Measurements from ENCODE around the gene ARL13B.
"Not testable (repeated sequence)": the region's sequence is repeated elsewhere in the genome, so short reads cannot be mapped to it uniquely, and the experiment has no call there.

Gene ARL13B

DNA sequence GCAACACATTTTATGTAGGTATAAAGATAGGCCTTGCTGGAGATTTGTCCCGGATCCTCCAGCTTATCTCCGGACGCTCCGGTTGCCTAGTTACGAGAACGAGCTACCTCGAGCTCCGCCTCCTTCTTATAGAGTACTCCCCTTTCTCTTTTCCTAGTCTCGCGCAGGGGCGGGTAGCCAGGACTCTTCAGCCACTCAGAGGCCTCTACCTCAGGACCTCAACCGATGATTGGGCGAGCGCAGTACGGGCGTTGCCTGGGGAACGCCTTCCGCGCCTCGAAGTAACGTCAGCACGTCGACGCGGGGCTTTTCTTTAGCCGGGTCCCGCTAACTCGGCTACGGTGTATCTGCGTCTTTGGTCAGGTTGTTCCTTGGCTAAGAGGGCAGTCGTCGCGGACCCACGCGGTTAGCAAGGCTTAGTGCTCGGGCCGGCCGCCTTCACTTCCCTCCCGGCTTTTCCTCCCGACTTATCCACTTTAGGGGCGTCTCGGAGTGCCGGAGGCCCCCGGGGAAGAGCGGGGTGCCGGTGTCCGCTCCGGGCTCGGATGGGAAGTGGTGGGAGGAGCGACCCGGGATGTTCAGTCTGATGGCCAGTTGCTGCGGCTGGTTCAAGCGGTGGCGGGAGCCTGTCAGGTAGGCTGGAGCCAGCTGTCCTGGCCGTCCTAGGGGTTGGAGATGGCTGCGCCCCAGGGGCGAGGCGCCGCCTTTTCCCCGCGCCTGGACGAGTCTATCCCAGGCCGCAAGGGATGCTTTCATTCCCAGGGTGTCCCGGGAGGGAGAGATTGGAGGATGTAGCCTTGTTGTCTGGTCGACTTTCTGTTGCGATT, at the start of gene ARL13B:
Gene ARL13B, plus strand, starts transcription at position 306 of the 827 bp plus-strand sequence. Its CDS starts 269 bp downstream, at position 575.
- peak; percentile 94 to 95 for DNase-seq (ENCODE audit: low read depth in 2 of 2)

DNA sequence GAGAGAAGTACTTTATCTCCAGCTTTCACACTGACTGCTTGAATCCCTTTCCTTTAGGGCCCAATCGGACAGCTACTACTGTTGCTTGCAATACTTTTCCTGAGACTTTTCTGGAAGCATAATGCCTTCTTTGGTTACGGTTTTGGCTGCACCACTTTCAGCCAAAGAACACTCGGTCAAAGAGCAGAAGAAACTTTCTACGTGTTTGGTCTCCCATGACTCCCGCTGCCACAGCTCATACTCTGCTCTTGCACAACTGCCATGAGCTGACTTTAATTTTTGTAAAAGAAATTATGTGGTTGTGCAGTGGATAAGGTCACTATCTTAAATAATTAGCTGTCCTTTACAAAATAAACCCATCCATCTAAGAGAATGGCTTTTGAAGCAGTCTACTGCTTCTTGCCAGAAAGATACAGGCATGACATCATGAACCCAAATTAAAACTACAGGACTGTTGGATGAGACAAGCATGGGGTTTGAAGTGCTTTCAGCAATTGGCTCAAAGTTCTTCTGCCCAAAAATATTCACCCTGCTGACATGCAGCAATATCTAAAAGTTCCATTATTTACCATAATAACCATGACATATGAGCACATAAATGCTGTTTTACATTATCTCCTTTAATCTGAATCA, 48.2 kb upstream of the ARL13B start:
- DNase-seq (ENCODE audit: low read depth in 2 of 2), result no peak

DNA sequence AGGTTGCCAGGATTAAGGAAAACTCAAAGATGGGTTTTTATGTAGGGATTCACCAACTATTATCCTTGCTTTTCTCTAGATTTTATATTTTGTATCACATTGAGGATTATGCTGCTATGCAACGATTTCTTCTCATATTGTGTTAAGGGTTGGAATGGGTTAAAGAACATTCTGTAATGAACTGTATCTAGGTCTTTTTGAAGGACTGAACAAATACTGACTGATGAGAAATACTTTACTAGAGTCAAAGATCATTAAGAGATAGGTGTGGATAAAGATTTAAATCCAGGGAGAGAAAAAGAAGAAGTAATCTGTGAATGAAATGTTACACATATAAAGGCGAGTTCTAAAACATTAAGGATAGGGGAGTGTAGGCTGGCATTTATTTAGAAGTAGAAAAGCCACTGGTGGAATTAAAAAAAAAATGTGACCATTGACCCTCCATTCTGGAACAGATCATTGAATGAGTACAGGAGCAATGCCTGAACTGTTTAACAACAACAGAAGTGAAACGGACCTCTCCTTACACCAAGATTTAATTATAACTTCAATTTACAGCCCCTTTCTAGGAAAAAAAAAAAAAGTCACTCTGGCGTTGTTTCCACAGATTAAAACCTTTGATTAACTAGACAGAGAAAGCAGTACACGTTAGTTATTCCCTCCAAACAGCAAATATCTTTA, 45.4 kb upstream of the ARL13B start:
- no peak for DNase-seq (ENCODE audit: low read depth in 2 of 2)

DNA sequence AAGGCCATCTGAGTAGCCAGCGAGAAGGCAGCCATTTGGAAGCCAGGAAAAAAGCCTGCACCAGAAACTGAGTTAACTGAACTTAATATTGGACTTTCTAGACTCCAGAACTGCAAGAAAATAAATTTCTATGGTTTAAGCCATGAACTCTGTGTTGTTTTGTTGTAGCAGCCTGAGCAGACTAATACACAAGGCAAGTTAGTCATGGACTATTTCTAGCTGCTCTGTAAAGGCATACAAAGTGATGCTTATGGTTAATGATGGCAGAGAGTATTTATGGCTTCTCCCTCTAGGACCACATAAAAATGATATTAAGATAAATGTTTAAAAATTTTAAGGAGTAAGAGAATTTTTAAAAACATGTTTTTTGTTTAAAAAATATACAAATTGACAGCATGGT, 43.4 kb upstream of the ARL13B start:
- no peak for DNase-seq (ENCODE audit: low read depth in 2 of 2)

DNA sequence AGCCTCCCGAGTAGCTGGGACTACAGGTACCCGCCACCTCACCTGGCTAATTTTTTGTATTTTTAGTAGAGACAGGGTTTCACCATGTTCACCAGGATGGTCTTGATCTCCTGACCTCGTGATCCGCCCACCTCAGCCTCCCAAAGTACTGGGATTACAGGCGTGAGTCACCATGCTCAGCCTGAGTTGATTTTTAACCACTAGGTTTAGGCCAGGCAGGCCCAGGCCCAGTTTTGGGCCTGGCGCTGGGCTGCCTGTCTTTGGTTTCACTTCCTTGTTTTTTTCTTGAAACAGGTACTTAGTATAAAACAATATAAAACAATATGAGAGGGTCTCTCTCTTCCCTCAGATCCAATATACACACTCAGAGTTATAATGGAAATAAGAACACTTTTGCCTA, 42.5 kb upstream of the ARL13B start:
- not testable (repeated sequence) for DNase-seq (ENCODE audit: low read depth in 2 of 2)

DNA sequence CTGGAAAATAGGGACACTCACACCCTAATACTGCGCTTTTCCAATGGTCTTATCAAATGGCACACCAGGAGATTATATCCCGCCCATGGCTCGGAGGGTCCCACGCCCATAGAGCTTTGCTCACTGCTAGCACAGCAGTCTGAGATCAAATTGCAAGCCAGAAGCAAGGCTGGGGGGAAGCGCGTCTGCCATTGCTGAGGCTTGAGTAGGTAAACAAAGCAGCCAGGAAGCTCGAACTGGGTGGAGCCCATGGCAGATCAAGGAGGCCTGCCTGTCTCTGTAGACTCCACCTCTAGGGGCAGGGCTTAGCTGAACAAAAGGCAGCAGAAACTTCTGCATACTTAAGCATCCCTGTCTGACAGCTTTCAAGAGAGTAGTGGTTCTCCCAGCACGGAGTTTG, 30.0 kb upstream of the ARL13B start:
- not testable (repeated sequence) for DNase-seq (ENCODE audit: low read depth in 2 of 2)

DNA sequence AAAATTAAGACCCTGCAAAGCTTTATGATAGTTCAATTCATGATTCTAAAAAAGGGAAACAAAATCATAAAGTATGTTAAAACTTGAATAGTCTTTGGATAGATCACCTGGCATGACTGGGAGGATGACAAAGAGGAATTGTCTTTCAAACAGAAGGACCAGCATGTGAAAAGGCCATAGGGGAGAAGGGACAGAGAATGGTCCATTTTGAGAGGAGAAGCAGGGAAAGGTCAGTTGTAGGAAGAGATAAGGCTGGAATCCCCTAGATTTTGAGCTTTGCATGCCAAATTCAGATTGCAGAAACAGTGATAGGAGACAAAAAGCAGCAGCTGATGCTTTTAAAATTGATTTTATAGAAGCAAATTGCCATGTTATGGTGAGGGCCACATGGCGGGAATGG, 18.9 kb upstream of the ARL13B start:
- DNase-seq (ENCODE audit: low read depth in 2 of 2), result no peak

DNA sequence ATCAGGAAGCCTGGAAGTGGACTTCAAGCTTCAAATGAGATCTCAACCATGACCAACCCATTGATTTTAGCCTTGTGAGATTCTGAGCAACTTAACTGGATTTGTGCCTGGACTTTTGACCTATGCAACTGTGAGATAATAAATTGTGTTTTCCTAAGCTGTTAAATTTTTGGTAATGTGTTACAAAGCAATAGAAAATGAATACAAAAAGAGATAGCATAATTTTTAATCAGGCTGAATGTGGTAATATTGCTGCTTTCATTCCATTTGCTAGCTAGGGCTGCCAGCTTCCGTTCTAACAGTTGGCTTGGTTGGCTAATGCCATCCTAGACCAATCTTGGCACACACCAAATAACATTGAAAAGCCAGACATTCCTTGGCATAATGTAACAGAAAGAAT, 18.5 kb upstream of the ARL13B start:
- no peak for DNase-seq (ENCODE audit: low read depth in 2 of 2)

DNA sequence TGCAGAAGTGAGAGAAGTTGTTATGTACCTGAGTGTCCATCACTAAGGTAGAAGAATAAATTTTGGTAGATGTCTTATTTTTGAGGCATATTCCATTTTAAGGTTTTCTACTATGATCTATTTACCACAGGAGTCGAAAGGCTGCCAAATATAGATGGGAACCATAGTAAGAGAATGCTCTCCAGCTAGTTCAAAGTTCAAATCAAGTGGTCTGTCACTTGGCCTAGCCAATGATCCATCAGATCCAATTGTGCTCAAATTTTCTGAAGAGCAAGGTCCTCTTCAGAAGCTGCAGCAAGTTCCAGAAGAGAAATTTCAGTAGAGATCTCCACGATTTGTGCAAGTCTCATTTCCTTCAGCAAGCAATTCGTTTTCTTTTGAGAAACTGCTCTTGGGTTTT, 17.2 kb upstream of the ARL13B start:
- no peak for DNase-seq (ENCODE audit: low read depth in 2 of 2)

DNA sequence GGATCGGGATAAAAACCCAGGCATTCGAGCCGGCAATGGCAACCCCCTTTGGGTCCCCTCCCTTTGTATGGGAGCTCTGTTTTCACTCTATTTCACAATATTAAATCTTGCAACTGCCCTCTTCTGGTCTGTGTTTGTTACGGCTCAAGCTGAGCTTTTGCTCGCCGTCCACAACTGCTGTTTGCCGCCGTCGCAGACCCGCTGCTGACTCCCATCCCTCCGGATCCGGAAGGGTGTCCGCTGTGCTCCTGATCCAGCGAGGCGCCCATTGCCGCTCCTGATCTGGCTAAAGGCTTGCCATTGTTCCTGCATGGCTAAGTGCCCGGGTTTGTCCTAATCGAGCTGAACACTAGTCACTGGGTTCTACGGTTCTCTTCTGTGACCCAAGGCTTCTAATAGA, 14.8 kb upstream of the ARL13B start:
- not testable (repeated sequence) for DNase-seq (ENCODE audit: low read depth in 2 of 2)

DNA sequence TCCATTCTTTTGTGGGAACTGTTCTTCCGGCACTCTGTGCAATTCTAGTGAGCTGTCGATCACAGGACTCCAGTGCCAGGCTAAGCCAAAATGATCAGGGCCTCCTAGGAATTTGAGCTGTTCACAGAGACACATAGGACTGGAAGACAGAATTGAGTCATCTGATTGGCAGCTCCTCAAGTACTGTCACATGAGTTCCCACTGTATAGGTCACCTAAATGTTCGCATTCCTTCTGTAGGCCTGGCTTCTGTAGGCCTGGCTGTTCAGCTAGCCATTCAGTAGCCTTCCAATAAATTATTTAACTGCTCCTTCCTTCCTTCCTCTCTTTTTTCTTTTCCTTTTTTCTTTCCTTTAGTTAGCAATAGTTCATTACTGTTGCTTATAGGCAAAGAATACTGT, 10.5 kb upstream of the ARL13B start:
- no peak for DNase-seq (ENCODE audit: low read depth in 2 of 2)

DNA sequence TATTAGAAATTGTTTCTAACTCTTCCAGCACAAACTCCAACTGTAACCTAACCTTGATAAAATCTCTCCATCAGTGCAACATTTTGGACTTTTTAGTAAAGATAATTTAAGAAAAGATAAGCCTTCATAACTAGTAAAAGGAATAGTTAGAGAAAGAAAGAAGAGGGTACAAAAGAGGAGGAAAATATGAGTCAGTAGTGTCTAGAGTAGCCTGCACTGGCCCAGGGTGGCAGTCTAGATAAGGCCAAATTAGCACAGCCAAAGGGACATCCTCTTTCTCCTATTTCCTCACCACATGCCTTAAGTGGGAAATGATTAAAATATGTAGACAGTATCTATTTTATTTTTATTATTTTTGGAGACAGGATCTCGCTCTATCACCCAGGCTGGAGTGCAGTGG, 10.0 kb upstream of the ARL13B start:
- DNase-seq (ENCODE audit: low read depth in 2 of 2), result no peak

DNA sequence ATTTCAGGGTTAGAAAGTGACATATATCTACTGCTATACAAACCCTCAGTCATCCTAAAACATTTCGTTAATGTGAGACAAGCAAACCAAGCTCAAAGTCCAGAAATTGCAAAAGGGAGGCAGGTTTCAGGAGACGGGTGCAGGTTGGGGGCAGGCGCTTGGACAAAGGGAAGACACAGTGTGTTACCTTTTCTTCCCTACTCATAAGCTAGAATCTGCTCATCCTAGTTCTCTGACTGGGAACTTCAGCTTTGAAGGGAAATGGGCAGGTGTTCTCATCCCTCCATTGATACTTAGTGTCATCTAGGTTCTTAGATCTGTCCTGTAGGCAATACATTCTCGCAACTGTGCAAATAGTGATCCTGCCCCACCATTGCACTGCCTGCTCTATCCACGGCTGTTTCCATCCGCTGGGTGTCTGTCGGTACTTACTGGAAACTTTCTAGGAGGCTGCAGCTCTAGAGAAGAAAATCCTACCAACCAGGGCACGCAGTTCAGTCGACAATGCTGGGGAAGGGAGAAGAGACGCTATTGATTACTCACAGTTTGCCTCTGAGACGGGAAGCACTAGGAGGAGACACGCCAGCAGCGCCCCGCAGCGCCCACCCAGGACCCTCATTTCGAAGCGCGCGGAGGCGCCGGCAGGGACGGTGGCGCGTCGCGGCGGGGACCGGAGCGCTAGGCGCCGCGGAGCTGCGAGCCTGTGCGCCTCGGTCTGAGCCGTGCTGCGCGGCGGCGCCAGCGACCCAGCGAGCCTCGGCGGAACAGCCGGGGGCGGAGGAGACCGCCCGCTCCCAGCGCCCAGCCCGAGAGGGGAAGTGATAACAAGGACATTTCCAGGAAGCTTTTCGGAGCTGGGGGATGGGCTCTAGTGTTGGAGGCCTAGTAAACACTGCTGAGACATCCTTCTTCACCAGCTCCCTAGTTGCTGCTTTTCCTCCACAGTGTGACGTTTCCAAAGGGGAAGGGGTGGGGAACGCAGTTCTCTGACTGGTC, 6.5 kb upstream of the ARL13B start, which contains the start of gene PROS1:
Gene PROS1, minus strand, starts transcription at position 766 of the 996 bp plus-strand sequence. Its CDS starts 147 bp downstream, at position 619.
- peak; percentile 44 to 47 for DNase-seq (ENCODE audit: low read depth in 2 of 2)

DNA sequence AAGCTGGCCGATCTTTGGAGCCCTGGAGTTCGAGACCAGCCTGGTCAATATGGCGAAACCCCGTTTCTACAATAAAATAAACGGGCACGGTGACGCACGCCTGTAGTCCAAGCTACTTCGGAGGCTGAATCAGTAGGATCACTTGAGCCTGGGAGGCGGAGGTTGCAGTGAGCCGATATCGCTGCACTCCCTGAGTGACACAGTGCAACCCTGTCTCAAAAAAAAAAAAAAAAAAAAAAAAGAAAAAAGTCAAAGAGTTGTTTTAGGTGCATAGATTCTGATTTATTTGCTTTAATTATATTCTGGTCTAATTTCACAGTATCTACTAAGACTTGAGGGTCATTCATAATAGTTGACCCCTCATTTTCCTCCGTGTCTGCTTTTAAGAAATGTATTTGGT, 1.7 kb downstream of the ARL13B start:
- DNase-seq (ENCODE audit: low read depth in 2 of 2), result no peak

DNA sequence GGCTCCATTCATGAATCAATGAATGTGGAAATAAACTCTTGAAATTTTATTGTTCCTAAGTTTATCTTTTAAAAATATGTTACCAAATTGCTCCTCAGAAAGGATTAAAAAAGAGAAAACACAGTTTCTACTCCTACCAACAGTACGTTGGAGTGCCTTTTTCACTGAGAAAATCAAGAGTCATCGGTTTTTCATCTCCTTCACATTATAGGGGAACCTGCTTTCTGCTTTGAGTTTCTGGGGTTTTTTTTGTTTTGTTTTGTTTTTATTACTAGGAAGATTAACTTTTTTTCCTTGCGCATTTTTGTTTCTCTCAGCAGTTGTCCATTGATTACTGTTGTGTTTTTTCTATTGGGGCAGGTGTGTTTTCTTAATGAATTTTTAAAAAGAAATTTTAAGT, 3.5 kb downstream of the ARL13B start:
- no peak for DNase-seq (ENCODE audit: low read depth in 2 of 2)

DNA sequence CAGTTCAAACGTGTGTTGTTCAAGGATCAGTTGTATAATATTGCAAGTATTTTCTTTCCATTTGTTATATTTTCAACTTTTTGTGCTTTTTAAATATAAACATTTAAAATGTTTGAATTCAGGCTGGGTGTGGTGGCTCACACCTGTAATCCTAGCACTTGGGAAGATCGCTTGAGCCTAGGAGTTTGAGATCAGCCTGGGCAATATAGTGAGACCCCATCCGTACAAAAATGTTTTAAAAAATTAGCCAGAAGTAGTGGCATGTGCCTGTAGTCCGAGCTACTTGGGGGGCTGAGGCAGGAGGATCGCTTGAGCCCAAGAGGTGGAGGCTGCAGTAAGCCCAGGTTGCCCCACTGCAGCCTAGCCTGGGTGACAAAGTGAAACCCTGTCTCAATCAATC, 4.7 kb downstream of the ARL13B start:
- no peak for DNase-seq (ENCODE audit: low read depth in 2 of 2)

DNA sequence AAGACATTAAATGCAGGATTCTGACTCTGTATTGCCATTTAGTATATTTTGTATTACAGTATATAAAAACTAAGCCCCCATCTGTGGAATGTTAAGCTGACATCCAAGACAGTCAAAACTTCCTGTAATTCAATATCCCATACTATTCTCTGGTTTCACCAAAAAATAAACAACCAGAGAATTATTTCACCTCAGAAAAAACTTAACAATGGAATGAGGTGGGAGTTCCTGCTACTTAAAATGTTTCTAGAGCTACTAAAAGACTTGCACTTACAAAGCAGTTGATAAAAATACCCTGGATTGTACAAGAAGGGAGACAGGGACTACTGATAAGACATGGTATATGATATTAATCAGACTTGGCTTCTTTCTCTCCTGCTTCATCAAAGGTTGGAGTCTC, 8.3 kb downstream of the ARL13B start:
- DNase-seq (ENCODE audit: low read depth in 2 of 2), result no peak

DNA sequence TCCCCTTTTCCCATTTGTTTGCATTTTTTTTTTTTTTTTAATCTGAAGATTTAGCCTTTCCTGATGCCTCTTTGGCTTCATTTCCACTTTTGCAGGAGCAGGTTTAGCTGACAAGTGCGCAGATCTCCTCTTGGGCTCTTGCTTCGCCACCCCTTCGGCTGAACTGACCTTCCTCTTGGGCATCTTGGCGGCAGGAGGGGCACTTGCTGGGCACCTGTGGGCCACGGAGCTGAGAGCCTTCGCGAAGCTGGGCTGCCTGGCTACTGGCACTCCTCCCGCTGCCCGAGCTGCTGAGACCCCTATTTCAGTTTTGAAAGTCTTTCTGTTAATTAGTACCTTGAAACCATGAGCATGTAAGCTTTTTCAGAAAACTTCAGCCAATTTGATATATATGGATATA, 8.8 kb downstream of the ARL13B start:
- no peak for DNase-seq (ENCODE audit: low read depth in 2 of 2)

DNA sequence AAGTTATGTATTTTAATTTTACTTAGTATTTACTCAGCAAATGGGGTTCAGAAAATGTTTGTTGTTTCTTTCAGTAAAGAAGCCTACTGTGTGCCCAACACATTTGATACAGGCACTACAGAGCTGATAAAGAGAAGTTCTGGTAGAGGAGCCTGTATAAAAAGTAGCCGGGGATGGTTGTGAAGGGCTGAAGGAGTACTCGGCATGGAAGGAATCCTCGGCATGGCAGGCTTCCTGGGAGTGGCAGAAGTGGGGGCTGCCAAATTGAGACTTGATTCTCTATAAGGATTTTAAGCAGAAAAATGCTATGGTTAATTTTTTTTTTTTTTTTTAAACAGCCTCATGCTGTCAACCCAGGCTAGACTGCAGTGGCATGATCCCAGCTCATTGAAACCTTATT, 9.3 kb downstream of the ARL13B start:
- DNase-seq (ENCODE audit: low read depth in 2 of 2), result no peak

DNA sequence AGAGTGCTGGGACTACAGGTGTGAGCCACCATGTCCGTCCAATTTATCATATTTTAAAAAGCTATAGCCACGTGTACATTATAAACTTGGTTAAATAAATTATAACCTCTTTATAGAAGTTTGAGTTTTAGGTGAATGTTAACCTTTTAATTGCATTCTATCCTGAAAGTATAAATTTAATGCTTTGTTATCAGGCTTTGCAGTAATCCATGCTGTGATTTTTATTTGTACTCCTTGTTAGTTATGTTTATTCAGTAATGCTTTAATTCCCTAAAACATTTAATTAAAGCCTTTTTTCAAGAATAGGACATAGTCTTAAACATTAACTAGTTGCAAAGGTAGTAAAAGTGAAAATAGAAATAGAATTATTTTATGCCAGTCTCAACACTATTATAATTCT, 11.7 kb downstream of the ARL13B start:
- DNase-seq (ENCODE audit: low read depth in 2 of 2), result no peak

DNA sequence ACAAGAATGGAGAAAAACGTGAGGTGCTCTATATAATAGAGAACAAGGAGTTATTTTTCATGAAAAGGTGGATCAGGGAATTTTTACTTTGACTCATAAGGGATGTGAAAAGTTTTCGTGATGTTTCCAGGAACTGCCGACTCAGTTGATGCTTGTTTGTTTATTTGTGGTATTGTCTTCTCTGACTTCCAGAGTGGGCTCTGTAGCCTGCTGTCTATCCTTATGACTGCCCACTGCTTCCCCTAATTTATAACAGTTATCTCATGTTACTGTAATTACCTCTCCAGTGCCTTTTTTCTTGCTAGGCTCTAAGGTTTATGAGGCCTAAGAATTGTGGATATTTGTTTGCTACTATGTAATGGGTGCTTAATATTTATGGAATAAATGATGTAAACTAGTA, 12.3 kb downstream of the ARL13B start:
- DNase-seq (ENCODE audit: low read depth in 2 of 2), result no peak

DNA sequence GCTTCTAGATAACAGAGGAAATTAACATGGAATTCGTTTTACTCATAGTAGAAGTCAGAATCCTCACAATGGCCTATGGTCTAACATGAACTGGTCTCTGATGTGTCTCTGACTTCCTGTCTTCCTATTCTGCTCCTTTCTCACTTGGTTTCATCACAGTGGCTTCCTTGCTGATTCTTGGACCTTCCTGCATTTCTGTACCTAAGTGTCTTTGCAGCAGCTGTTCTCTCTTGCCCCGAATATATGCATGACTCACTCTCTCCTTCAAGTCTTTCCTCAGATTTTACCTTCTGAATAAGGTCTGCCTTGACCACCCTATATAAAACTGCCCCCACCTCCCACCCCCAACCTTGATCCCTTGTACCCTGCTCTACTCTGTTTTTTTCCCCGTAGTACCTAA, 14.1 kb downstream of the ARL13B start:
- DNase-seq (ENCODE audit: low read depth in 2 of 2), result no peak
